Activated CD8-positive, alpha-beta T cell treated with anti-CD3 and anti-CD28 coated beads for 36 hours (primary cell): Measurements from ENCODE around the gene LIMS1. TPM values are rescaled to one million over a fixed set of nuclear protein-coding genes. Genes with fewer than 3 reads are reported as not detected.

Experiments used
- ATAC-seq: fragments of 200-7000 bp; cut with Tn5 transposase; one replicate; pipeline ENCODE4 v1.10.0; 2021; ENCODE audit warnings: mild to moderate bottlenecking, moderate library complexity
- CTCF ChIA-PET: fragments of 350-600 bp; sonication (Branson Sonifier 250); formaldehyde crosslinking; loops from one replicate; lab custom pipeline; 2021; ENCODE audit warnings: antibody characterized with exemption; lab: Charles Lee
- POLR2A ChIA-PET: fragments of 350-600 bp; sonication (Branson Sonifier 250); formaldehyde crosslinking; loops from one replicate; lab custom pipeline; 2021; ENCODE audit warnings: antibody characterized with exemption; lab: Charles Lee
- DNase-seq: peaks from one replicate; pipeline ENCODE4 v3.0.0-alpha.2; 2020
- H3K27ac Mint-ChIP-seq: one replicate; pipeline ENCODE4 v1.8.0; 2021; ENCODE audit warnings: mild to moderate bottlenecking, mixed read lengths
- H3K27me3 Mint-ChIP-seq: one replicate; pipeline ENCODE4 v1.8.0; 2021; ENCODE audit warnings: mixed read lengths
- H3K36me3 Mint-ChIP-seq: one replicate; pipeline ENCODE4 v1.8.0; 2021; ENCODE audit warnings: low read depth, mixed read lengths
- H3K4me1 Mint-ChIP-seq: one replicate; pipeline ENCODE4 v1.8.0; 2021; ENCODE audit warnings: low read depth, mixed read lengths
- H3K4me3 Mint-ChIP-seq: one replicate; pipeline ENCODE4 v1.8.0; 2021; ENCODE audit warnings: mild to moderate bottlenecking, moderate library complexity, mixed read lengths
- H3K9me3 Mint-ChIP-seq: one replicate; pipeline ENCODE4 v1.8.0; 2021; ENCODE audit warnings: mixed read lengths
- CTCF ChIP-seq: fragments of 200-600 bp; IDR thresholded peaks from one replicate; pipeline ENCODE4 v1.8.0; 2022; ENCODE audit warnings: antibody characterized with exemption, mild to moderate bottlenecking
- intact Hi-C: fragments of 100-400 bp; cut with micrococcal nuclease; formaldehyde crosslinking; loops from one replicate; pipeline ENCODE4 v1.10.0; 2022
- total RNA-seq, 2 experiments: library from RNA; stranded (reverse); gene quantifications; one replicate each; pipeline ENCODE4 v1.2.3, GENCODE V29; 2021

Gene LIMS1
- total RNA-seq, 2 experiments from 2014 or later: 48.1 to 51.7 TPM

DNA sequence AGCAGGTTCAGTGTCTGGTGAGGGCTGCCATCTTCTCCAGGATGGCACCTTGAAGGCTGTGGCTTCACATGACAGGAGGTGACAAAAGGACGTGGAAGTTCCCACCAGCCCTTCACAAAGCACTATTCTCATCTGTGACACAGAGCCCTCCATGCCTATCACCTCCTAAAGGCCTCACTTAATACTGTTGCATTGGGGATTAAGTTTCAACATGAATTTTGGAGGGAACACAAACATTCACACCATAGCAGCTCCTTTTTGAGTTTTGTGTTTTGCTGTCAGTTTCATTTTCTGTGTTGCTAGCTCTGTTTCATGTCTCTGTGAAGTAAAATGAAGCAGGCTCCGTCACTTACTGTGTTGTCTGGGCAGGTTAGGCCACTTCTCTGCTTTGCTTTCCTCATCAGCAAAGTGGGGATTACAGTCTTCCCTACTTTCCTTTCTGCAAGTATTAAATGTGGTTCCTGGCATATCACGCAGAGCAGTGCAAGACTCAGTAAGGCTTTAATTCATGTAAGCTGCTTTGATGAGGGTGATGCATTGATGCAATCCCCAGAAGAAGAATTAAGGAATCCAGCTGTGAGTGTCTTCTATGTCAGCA lies 31.6 kb downstream of the LIMS1 start:
- ATAC-seq: peak; percentile 76
- H3K36me3 Mint-ChIP-seq: no peaks in the 10 kb centered on the region
- no peaks in the 10 kb centered on the region for H3K9me3 Mint-ChIP-seq
- no peaks in the 10 kb centered on the region for H3K27me3 Mint-ChIP-seq
- peak; percentile 29 for DNase-seq
- peak overlapping the region; percentile 38 for H3K27ac Mint-ChIP-seq
- CTCF ChIA-PET: interaction anchor here (2.0 kb wide), 1 partner anchor 18 kb away, joined by 8 read pairs; no protein-coding TSS in a partner anchor
- intact Hi-C loops: no loop called here
- peaks cover 8% of the 10 kb centered on the region for H3K4me1 Mint-ChIP-seq
- TF ChIP-seq CTCF: no peak
- no peak overlapping the region for H3K4me3 Mint-ChIP-seq
- POLR2A ChIA-PET: no interaction called here

DNA sequence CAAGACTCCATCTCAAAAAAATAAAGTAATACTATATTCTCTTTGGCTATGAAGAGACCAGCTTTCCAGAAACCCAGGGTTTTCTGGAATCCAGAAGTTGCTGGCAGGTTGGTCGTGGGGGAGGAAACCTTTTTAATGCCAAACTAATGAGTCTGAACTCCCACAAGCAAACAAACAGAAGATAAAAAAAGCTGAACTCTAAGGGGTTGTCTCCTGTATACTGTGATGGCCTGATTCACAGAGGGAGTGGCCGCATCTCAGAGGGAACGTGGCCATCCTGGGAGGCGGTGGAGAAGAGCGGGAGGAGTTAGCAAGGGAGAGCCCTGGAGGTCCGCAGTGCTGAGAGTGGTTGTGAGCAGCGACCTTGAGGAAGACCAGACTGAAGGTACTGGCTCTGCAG lies 36.1 kb downstream of the LIMS1 start:
- intact Hi-C loops: no loop called here
- H3K27me3 Mint-ChIP-seq: no peaks in the 10 kb centered on the region
- no peak for ATAC-seq
- H3K4me1 Mint-ChIP-seq: peaks cover 24% of the 10 kb centered on the region
- no peaks in the 10 kb centered on the region for H3K9me3 Mint-ChIP-seq
- H3K36me3 Mint-ChIP-seq: no peaks in the 10 kb centered on the region
- no peak for TF ChIP-seq CTCF
- no peak overlapping the region for H3K4me3 Mint-ChIP-seq
- H3K27ac Mint-ChIP-seq: no peak overlapping the region
- CTCF ChIA-PET: interaction anchor here (3.3 kb wide), 1 partner anchor 13 kb away, joined by 16 read pairs; no protein-coding TSS in a partner anchor
- POLR2A ChIA-PET: interaction anchor here (0.6 to 1.1 kb wide), 2 partner anchors 47 to 112 kb away, joined by 3 read pairs; no protein-coding TSS in a partner anchor
- no peak for DNase-seq

GRCh38 chr2:108571286-108571685 lies 37.0 kb downstream of the LIMS1 start:
- ChIA-PET CTCF (interaction anchor here (3.3 kb wide), 1 partner anchor 12 kb away, joined by 16 read pairs; no protein-coding TSS in a partner anchor), POLR2A (interaction anchor here (0.6 to 1.5 kb wide), 3 partner anchors 10 to 46 kb away, joined by 3 to 4 read pairs (median 3); partner anchors contain the start of gene LIMS1)
- Mint-ChIP-seq H3K36me3 (no peaks in the 10 kb centered on the region), H3K9me3 (no peaks in the 10 kb centered on the region), H3K27me3 (no peaks in the 10 kb centered on the region), H3K4me1 (peaks cover 20% of the 10 kb centered on the region), H3K27ac (no peak overlapping the region), H3K4me3 (no peak overlapping the region)
- no peak for TF ChIP-seq CTCF
- no peak for ATAC-seq
- intact Hi-C loops: no loop called here
- DNase-seq: no peak

- Mint-ChIP-seq H3K9me3 (no peaks in the 10 kb centered on the region), H3K27ac (no peak overlapping the region), H3K27me3 (no peaks in the 10 kb centered on the region), H3K36me3 (no peaks in the 10 kb centered on the region), H3K4me1 (peaks cover 20% of the 10 kb centered on the region), H3K4me3 (no peak overlapping the region)
- ATAC-seq: no peak
- POLR2A ChIA-PET: no interaction called here
- no peak for TF ChIP-seq CTCF
- DNase-seq: no peak
- CTCF ChIA-PET: interaction anchor here (1.7 kb wide), 1 partner anchor 21 kb away, joined by 4 read pairs; no protein-coding TSS in a partner anchor
- intact Hi-C loops: no loop called here
These were observed 38.8 kb downstream of the LIMS1 start for GRCh38 chr2:108573061-108573460.

DNA sequence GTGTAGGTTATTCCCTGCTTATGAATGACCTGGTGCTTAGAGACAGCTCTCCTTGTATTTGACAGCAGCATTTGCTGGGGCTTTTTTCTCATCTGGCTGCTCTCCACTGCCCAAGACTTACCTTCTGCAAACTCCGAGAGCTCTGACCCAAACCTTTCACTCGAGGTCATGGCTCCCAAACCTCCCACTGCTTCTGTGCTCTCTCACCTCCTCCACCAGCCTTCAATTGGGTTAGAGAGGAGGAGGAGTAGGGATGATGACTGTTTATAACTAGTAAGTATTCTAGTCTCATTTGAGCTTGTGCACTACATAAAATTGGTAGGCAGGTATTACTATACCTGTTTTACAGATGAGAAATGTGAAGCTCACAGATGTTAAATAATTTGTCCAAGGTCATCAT lies 40.1 kb downstream of the LIMS1 start:
- ATAC-seq (no peak), DNase-seq (no peak)
- H3K27me3 Mint-ChIP-seq: no peaks in the 10 kb centered on the region
- TF ChIP-seq CTCF: no peak
- POLR2A ChIA-PET: interaction anchor here (0.7 to 1.5 kb wide), 2 partner anchors 20 to 41 kb away, joined by 3 to 4 read pairs; no protein-coding TSS in a partner anchor
- H3K36me3 Mint-ChIP-seq: no peaks in the 10 kb centered on the region
- H3K9me3 Mint-ChIP-seq: no peaks in the 10 kb centered on the region
- CTCF ChIA-PET: interaction anchor here (0.8 to 2.7 kb wide), 3 partner anchors 10 to 62 kb away, joined by 3 to 27 read pairs (median 3); no protein-coding TSS in a partner anchor
- H3K4me1 Mint-ChIP-seq: peaks cover 20% of the 10 kb centered on the region
- intact Hi-C loops: no loop called here
- H3K27ac Mint-ChIP-seq: no peak overlapping the region
- no peak overlapping the region for H3K4me3 Mint-ChIP-seq
